ENCODE results near the gene FXYD5. TPM values are rescaled to one million over a fixed set of nuclear protein-coding genes. Genes with fewer than 3 reads are reported as not detected.

FXYD5 gene
- total and polyA plus RNA-seq, 2 donors (not counting 3 experiments of a cell fraction or from before 2014, with no cell fraction given) = 223 to 290 TPM

DNA sequence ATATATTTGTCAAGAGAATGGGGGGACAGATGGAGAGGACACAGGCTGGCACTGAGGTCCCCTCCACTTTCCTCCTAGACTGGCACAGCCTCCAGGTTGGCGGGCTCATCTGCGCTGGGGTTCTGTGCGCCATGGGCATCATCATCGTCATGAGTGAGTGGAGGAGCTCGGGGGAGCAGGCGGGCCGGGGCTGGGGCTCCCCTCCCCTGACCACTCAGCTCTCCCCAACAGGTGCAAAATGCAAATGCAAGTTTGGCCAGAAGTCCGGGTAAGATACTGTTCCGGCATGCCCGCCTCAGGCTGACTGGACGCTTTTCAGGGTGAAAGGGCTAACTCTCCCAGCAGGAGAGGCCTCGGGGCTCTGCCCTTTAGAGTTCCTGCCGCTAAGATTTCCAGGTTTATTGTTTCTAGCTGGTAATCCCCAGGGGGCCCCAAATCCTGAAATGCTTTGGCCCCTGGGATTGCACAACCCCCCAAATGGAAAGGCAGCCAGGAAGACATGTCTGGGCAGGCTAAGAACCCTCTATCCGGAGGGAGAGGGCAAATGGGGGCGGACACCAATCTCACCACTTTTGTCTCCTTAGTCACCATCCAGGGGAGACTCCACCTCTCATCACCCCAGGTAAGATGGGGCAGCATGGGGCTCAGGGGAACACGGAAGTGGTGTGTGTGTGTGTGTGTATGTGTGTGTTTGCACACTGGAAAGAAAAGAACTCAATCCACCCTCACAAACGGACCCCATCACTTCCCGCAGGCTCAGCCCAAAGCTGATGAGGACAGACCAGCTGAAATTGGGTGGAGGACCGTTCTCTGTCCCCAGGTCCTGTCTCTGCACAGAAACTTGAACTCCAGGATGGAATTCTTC is 31.6 kb upstream of the FXYD5 start:
- FAIRE-seq = no peak
- ChIA-PET CTCF (interaction anchor here (1.0 kb wide), 1 partner anchor 13 kb away, joined by 3 read pairs; the partner anchor contains the start of gene LGI4), POLR2A (no interaction called here)
- intact Hi-C loops (cut with micrococcal nuclease) = no loop called here
- TF ChIP-seq POLR2A (IDR thresholded peaks at IDR 0.05; ENCODE audit: low read depth, low read length) = no peak
- TF ChIP-seq EZH2 (IDR thresholded peaks at IDR 0.05; ENCODE audit: borderline replicate concordance, low read depth, low read length, severe bottlenecking) = no peak
- no peak for TF ChIP-seq JUN (IDR thresholded peaks at IDR 0.05; ENCODE audit: borderline replicate concordance, insufficient read depth, insufficient read length, low read depth)
- no peaks in the 10 kb centered on the region for H3K79me2 ChIP-seq (ENCODE audit: control insufficient read depth, insufficient read depth, low read length)
- H3K4me2 ChIP-seq (ENCODE audit: insufficient read depth, low read length) = no peak overlapping the region
- no peaks in the 10 kb centered on the region for H3K27me3 ChIP-seq (ENCODE audit: control insufficient read depth in 2 of 2, insufficient read depth in 2 of 2, low read length in 2 of 2)
- no peaks in the 10 kb centered on the region for H3K9me1 ChIP-seq (replicated peaks; ENCODE audit: control insufficient read depth, extremely low read depth, insufficient read depth, low read length)
- H2AFZ ChIP-seq (ENCODE audit: low read depth, low read length) = no peak overlapping the region
- no peak overlapping the region for H3K9ac ChIP-seq (replicated peaks; ENCODE audit: extremely low read depth, insufficient read depth, low read length)
- no peaks in the 10 kb centered on the region for H4K20me1 ChIP-seq (replicated peaks; ENCODE audit: control insufficient read depth, extremely low read depth, insufficient read depth, low read length)
- H3K9me3 ChIP-seq (replicated peaks; ENCODE audit: control insufficient read depth, insufficient read depth, low read length) = no peaks in the 10 kb centered on the region
- no peak overlapping the region for H3K4me3 ChIP-seq (replicated peaks in 1 of 3; ENCODE audit: insufficient read depth in 1 of 3, low read depth in 1 of 3, low read length in 3 of 3)
- no peak overlapping the region for H3K27ac ChIP-seq (ENCODE audit: insufficient read depth, low read depth, low read length)
- DNase-seq (ENCODE audit: low read depth, low spot score) = no peak
- H3K4me1 ChIP-seq (ENCODE audit: control insufficient read depth, extremely low read depth, insufficient read depth, low read length) = peaks cover 3% of the 10 kb centered on the region
- dilution Hi-C loops (cut with MboI; ENCODE audit: extremely low pct_ligation_motif_present, low sequenced_read_pairs) = no loop called here
- no peaks in the 10 kb centered on the region for H3K36me3 ChIP-seq (ENCODE audit: control insufficient read depth in 2 of 2, extremely low read depth in 1 of 2, insufficient read depth in 2 of 2, low read length in 2 of 2)
- BruUV-seq (replicated peaks) = no TSS peak

DNA sequence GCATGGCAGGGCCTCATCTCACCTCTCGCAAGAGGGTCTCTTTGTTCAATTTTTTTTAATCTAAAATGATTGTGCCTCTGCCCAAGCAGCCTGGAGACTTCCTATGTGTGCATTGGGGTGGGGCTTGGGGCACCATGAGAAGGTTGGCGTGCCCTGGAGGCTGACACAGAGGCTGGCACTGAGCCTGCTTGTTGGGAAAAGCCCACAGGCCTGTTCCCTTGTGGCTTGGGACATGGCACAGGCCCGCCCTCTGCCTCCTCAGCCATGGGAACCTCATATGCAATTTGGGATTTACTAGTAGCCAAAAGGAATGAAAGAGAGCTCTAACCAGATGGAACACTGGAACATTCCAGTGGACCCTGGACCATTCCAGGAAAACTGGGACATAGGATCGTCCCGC is 31.0 kb upstream of the FXYD5 start:
- Histone ChIP-seq H2AFZ (ENCODE audit: low read depth, low read length) (no peak overlapping the region), H3K27ac (ENCODE audit: insufficient read depth, low read depth, low read length) (no peak overlapping the region), H4K20me1 (replicated peaks; ENCODE audit: control insufficient read depth, extremely low read depth, insufficient read depth, low read length) (no peaks in the 10 kb centered on the region), H3K4me3 (replicated peaks in 1 of 3; ENCODE audit: insufficient read depth in 1 of 3, low read depth in 1 of 3, low read length in 3 of 3) (no peak overlapping the region), H3K79me2 (ENCODE audit: control insufficient read depth, insufficient read depth, low read length) (no peaks in the 10 kb centered on the region), H3K9me1 (replicated peaks; ENCODE audit: control insufficient read depth, extremely low read depth, insufficient read depth, low read length) (no peaks in the 10 kb centered on the region), H3K9me3 (replicated peaks; ENCODE audit: control insufficient read depth, insufficient read depth, low read length) (no peaks in the 10 kb centered on the region), H3K9ac (replicated peaks; ENCODE audit: extremely low read depth, insufficient read depth, low read length) (no peak overlapping the region), H3K4me2 (ENCODE audit: insufficient read depth, low read length) (no peak overlapping the region), H3K27me3 (ENCODE audit: control insufficient read depth in 2 of 2, insufficient read depth in 2 of 2, low read length in 2 of 2) (no peaks in the 10 kb centered on the region), H3K36me3 (ENCODE audit: control insufficient read depth in 2 of 2, extremely low read depth in 1 of 2, insufficient read depth in 2 of 2, low read length in 2 of 2) (no peaks in the 10 kb centered on the region), H3K4me1 (ENCODE audit: control insufficient read depth, extremely low read depth, insufficient read depth, low read length) (peaks cover 3% of the 10 kb centered on the region)
- BruUV-seq (replicated peaks) = no TSS peak
- no peak for FAIRE-seq
- no peak for DNase-seq (ENCODE audit: low read depth, low spot score)
- CTCF ChIA-PET = interaction anchor here (1.0 to 1.2 kb wide), 2 partner anchors 12 kb away, joined by 3 to 4 read pairs; partner anchors contain the start of gene LGI4
- POLR2A ChIA-PET = no interaction called here
- intact Hi-C loops (cut with micrococcal nuclease) = no loop called here
- TF ChIP-seq POLR2A (IDR thresholded peaks at IDR 0.05; ENCODE audit: low read depth, low read length) (no peak), POLR2AphosphoS5 (IDR thresholded peaks at IDR 0.05; ENCODE audit: insufficient read depth, low read depth, low read length) (no peak), MYC (IDR thresholded peaks at IDR 0.05; ENCODE audit: low read depth, low read length) (no peak), MAX (IDR thresholded peaks at IDR 0.05; ENCODE audit: insufficient read depth, insufficient read length) (no peak), JUN (IDR thresholded peaks at IDR 0.05; ENCODE audit: borderline replicate concordance, insufficient read depth, insufficient read length, low read depth) (no peak), EZH2 (IDR thresholded peaks at IDR 0.05; ENCODE audit: borderline replicate concordance, low read depth, low read length, severe bottlenecking) (no peak)
- dilution Hi-C loops (cut with MboI; ENCODE audit: extremely low pct_ligation_motif_present, low sequenced_read_pairs) = no loop called here

Data from endothelial cell of umbilical vein (primary cell).